22Rv1 (cell line): ENCODE measurements around the gene MICOS13.

Experiments
- H3K27ac ChIP-seq: fragments of 450-650 bp; 2 replicates; pipeline ENCODE4 v1.5.1; 2017
- CTCF ChIP-seq: fragments of 450-650 bp; IDR thresholded peaks from 2 replicates; pipeline ENCODE4 v1.5.1; 2017; ENCODE audit warnings: mild to moderate bottlenecking
- ZFX ChIP-seq: fragments of 450-650 bp; IDR thresholded peaks from 2 replicates; pipeline ENCODE4 v1.6.1; 2017; ENCODE audit warnings: antibody characterized with exemption, borderline replicate concordance

Gene MICOS13

GRCh38 chr19:5680437-5681368, at the start of gene MICOS13, which contains the start of gene HSD11B1L:
Gene MICOS13, minus strand, starts transcription at chr19:5680516. Its CDS starts 30 bp downstream, at chr19:5680486.
Gene HSD11B1L, plus strand, starts transcription at chr19:5681027. Its CDS starts 3,806 bp downstream, at chr19:5684833.
- peak within 1 kb of the TSS; percentile 82 for H3K27ac ChIP-seq
- TF ChIP-seq CTCF (no peak), ZFX (no peak)

GRCh38 chr19:5727453-5728050, 47.2 kb upstream of the MICOS13 start:
- no peak for TF ChIP-seq ZFX
- no peak for TF ChIP-seq CTCF
- no peak overlapping the region for H3K27ac ChIP-seq

GRCh38 chr19:5719961-5720790, 39.9 kb upstream of the MICOS13 start, which contains the start of the genes CATSPERD and LONP1:
Gene CATSPERD, plus strand, starts transcription at chr19:5720637. Its CDS starts 101 bp downstream, at chr19:5720738.
Gene LONP1, minus strand, starts transcription at chr19:5720146. Its CDS starts 14 bp downstream, at chr19:5720132.
- peak within 1 kb of the TSS; percentile 95 for H3K27ac ChIP-seq
- TF ChIP-seq CTCF (peak; percentile 93), ZFX (no peak)

GRCh38 chr19:5719274-5719960, 39.1 kb upstream of the MICOS13 start:
- TF ChIP-seq ZFX, result no peak
- no peak for TF ChIP-seq CTCF
- H3K27ac ChIP-seq, result peak overlapping the region; percentile 95

GRCh38 chr19:5718579-5719273, 38.4 kb upstream of the MICOS13 start:
- no peak for TF ChIP-seq ZFX
- TF ChIP-seq CTCF, result no peak
- peak overlapping the region; percentile 95 for H3K27ac ChIP-seq

- peak overlapping the region; percentile 95 for H3K27ac ChIP-seq
- TF ChIP-seq ZFX (no peak), CTCF (no peak)
These were observed 37.8 kb upstream of the MICOS13 start for GRCh38 chr19:5718037-5718578.
